ENCODE data around the gene ZNF330.

ZNF330 gene

GRCh38 chr4:141238186-141238585 lies 17.5 kb downstream of the ZNF330 start:
- no peak for DNase-seq

GRCh38 chr4:141240259-141240658 lies 19.6 kb downstream of the ZNF330 start:
- DNase-seq = no peak

GRCh38 chr4:141240671-141241070 lies 20.0 kb downstream of the ZNF330 start:
- DNase-seq = no peak

- no peak for DNase-seq
Observed at GRCh38 chr4:141241986-141242385, 21.3 kb downstream of the ZNF330 start.

- DNase-seq = no peak
Observed at GRCh38 chr4:141244419-141244818, 23.7 kb downstream of the ZNF330 start.

GRCh38 chr4:141246243-141246642 lies 25.5 kb downstream of the ZNF330 start:
- no peak for DNase-seq

- no peak for DNase-seq
Observed at GRCh38 chr4:141246683-141247429, 26.2 kb downstream of the ZNF330 start.

- DNase-seq = no peak
Observed at GRCh38 chr4:141247430-141247780, 26.7 kb downstream of the ZNF330 start.

- DNase-seq = no peak
Observed at GRCh38 chr4:141248029-141248428, 27.3 kb downstream of the ZNF330 start.

GRCh38 chr4:141248486-141248885 lies 27.8 kb downstream of the ZNF330 start:
- DNase-seq = no peak

- DNase-seq = no peak
Observed at GRCh38 chr4:141254326-141254725, 33.6 kb downstream of the ZNF330 start.

- no peak for DNase-seq
Observed at GRCh38 chr4:141255016-141255415, 34.3 kb downstream of the ZNF330 start.

GRCh38 chr4:141258558-141258957 lies 37.9 kb downstream of the ZNF330 start:
- no peak for DNase-seq

GRCh38 chr4:141275834-141276233 lies 55.1 kb downstream of the ZNF330 start:
- DNase-seq = no peak

- DNase-seq = no peak
Observed at GRCh38 chr4:141283152-141283551, 62.5 kb downstream of the ZNF330 start.

GRCh38 chr4:141283563-141283962 lies 62.9 kb downstream of the ZNF330 start:
- DNase-seq = no peak
